Large intestine (tissue), 3 donors: ENCODE measurements around the gene UBE4A. TPM values are rescaled to one million over a fixed set of nuclear protein-coding genes. Genes with fewer than 3 reads are reported as not detected.

Experiments
- DNase-seq, 2 donors: peaks; one replicate each; pipeline versions ENCODE4 v3.0.0 to v3.0.0-alpha.2; 2013
- H3K27ac ChIP-seq: one replicate; pipeline ENCODE4 v1.5.1; 2013; ENCODE audit warnings: low read length
- H3K27me3 ChIP-seq: 2 replicates; pipeline ENCODE4 v1.6.1; 2013; ENCODE audit warnings: low read length; ENCODE audit not compliant: control insufficient read depth, insufficient read depth
- H3K36me3 ChIP-seq: 2 replicates; pipeline ENCODE4 v1.6.1; 2013; ENCODE audit warnings: low read length; ENCODE audit not compliant: control insufficient read depth, insufficient read depth
- H3K4me1 ChIP-seq: one replicate; pipeline ENCODE4 v1.6.1; 2013; ENCODE audit warnings: low read length; ENCODE audit not compliant: control insufficient read depth, insufficient read depth
- H3K4me3 ChIP-seq: one replicate; pipeline ENCODE4 v1.5.1; 2013; ENCODE audit warnings: low read length
- H3K9me3 ChIP-seq: one replicate; pipeline ENCODE4 v1.6.1; 2013; ENCODE audit warnings: mild to moderate bottlenecking, low read depth, low read length, moderate library complexity; ENCODE audit not compliant: control insufficient read depth
- WGBS: methylation state at CpG from one replicate; pipeline ENCODE4 v1.1.5; 2013; ENCODE audit warnings: low lambda C conversion rate; ENCODE audit not compliant: insufficient coverage; 5-methylcytosine and 5-hydroxymethylcytosine counted together
- polyA plus RNA-seq: library from polyadenylated mRNA; unstranded; fragments of 120-200 nt; gene quantifications from one replicate; pipeline ENCODE4 v1.2.1, GENCODE V29; 2013

Gene UBE4A
- polyA plus RNA-seq, 1 donor = 39.6 TPM

GRCh38 chr11:118417801-118418200 is 58.4 kb downstream of the UBE4A start:
- Histone ChIP-seq H3K9me3 (no peaks in the 10 kb centered on the region), H3K27me3 (no peaks in the 10 kb centered on the region), H3K27ac (no peak overlapping the region), H3K36me3 (no peaks in the 10 kb centered on the region), H3K4me3 (peak overlapping the region; percentile 5), H3K4me1 (no peaks in the 10 kb centered on the region)
- no peak for DNase-seq
- WGBS = no CpG with 5 or more reads among the region's 4 CpGs

GRCh38 chr11:118418766-118419165 is 59.4 kb downstream of the UBE4A start:
- no peak overlapping the region for H3K4me3 ChIP-seq

GRCh38 chr11:118427707-118428106 is 68.3 kb downstream of the UBE4A start:
- Histone ChIP-seq H3K36me3 (no peaks in the 10 kb centered on the region), H3K4me1 (no peaks in the 10 kb centered on the region), H3K27me3 (no peaks in the 10 kb centered on the region), H3K4me3 (no peak overlapping the region), H3K27ac (no peak overlapping the region), H3K9me3 (no peaks in the 10 kb centered on the region)
- DNase-seq = no peak
- 0% methylated on average over 1 of the region's 1 CpG for WGBS

More at GRCh38 chr11:118418766-118419165, 59.4 kb downstream of the UBE4A start:
- no peaks in the 10 kb centered on the region for H3K4me1 ChIP-seq
- no peaks in the 10 kb centered on the region for H3K36me3 ChIP-seq
- no peaks in the 10 kb centered on the region for H3K9me3 ChIP-seq
- WGBS = 42% methylated on average over 2 of the region's 5 CpGs
- no peaks in the 10 kb centered on the region for H3K27me3 ChIP-seq
- H3K27ac ChIP-seq = peak overlapping the region; percentile 45
- peak; percentile 19 to 67 for DNase-seq

- Histone ChIP-seq H3K9me3 (no peaks in the 10 kb centered on the region), H3K4me1 (peaks cover 3% of the 10 kb centered on the region), H3K27ac (no peak overlapping the region), H3K27me3 (no peaks in the 10 kb centered on the region), H3K36me3 (no peaks in the 10 kb centered on the region), H3K4me3 (no peak overlapping the region)
- DNase-seq = no peak
- WGBS = 40% methylated on average over 1 of the region's 2 CpGs
Measured at GRCh38 chr11:118430956-118431355, 71.6 kb downstream of the UBE4A start.

GRCh38 chr11:118434123-118434552 is 74.7 kb downstream of the UBE4A start:
- Histone ChIP-seq H3K9me3 (no peaks in the 10 kb centered on the region), H3K27ac (no peak overlapping the region), H3K27me3 (no peaks in the 10 kb centered on the region), H3K4me1 (peaks cover 9% of the 10 kb centered on the region), H3K4me3 (peak overlapping the region; percentile 75), H3K36me3 (no peaks in the 10 kb centered on the region)
- WGBS = 0% methylated on average over 3 of the region's 9 CpGs
- peak in 1 of 2 donors; percentile 4 for DNase-seq

GRCh38 chr11:118434553-118435289 is 75.3 kb downstream of the UBE4A start:
- 13% methylated on average over 3 of the region's 39 CpGs for WGBS
- Histone ChIP-seq H3K4me1 (peaks cover 12% of the 10 kb centered on the region), H3K36me3 (no peaks in the 10 kb centered on the region), H3K9me3 (no peaks in the 10 kb centered on the region), H3K4me3 (peak overlapping the region; percentile 75), H3K27ac (peak overlapping the region; percentile 86), H3K27me3 (no peaks in the 10 kb centered on the region)
- DNase-seq = peak; percentile 8 to 55

GRCh38 chr11:118435290-118435892 is 76.0 kb downstream of the UBE4A start:
- H3K27me3 ChIP-seq = no peaks in the 10 kb centered on the region
- peaks cover 18% of the 10 kb centered on the region for H3K4me1 ChIP-seq
- H3K9me3 ChIP-seq = no peaks in the 10 kb centered on the region
- peak overlapping the region; percentile 75 for H3K4me3 ChIP-seq
- peak overlapping the region; percentile 86 for H3K27ac ChIP-seq
- no CpG with 5 or more reads among the region's 34 CpGs for WGBS
- DNase-seq = peak; percentile 33 to 68
- H3K36me3 ChIP-seq = no peaks in the 10 kb centered on the region

- no peaks in the 10 kb centered on the region for H3K36me3 ChIP-seq
- H3K27me3 ChIP-seq = no peaks in the 10 kb centered on the region
- peaks cover 18% of the 10 kb centered on the region for H3K4me1 ChIP-seq
- H3K9me3 ChIP-seq = no peaks in the 10 kb centered on the region
- DNase-seq = peak; percentile 97 to 99
- H3K27ac ChIP-seq = peak within 1 kb of the TSS; percentile 86
- peak within 1 kb of the TSS; percentile 96 for H3K4me3 ChIP-seq
- WGBS = no CpG with 5 or more reads among the region's 83 CpGs
Measured at GRCh38 chr11:118435893-118436624, 76.7 kb downstream of the UBE4A start, which contains the start of gene KMT2A. Gene KMT2A (plus strand): TSS chr11:118436492. CDS start chr11:118436513, 21 bp downstream.

- WGBS = no CpG with 5 or more reads among the region's 55 CpGs
- no peaks in the 10 kb centered on the region for H3K27me3 ChIP-seq
- no peaks in the 10 kb centered on the region for H3K9me3 ChIP-seq
- peaks cover 18% of the 10 kb centered on the region for H3K4me1 ChIP-seq
- H3K4me3 ChIP-seq = peak overlapping the region; percentile 96
- H3K36me3 ChIP-seq = no peaks in the 10 kb centered on the region
- H3K27ac ChIP-seq = peak overlapping the region; percentile 66
- DNase-seq = peak in 1 of 2 donors; percentile 1
Measured at GRCh38 chr11:118436639-118437207, 77.3 kb downstream of the UBE4A start.
